IMR-90 (cell line): ENCODE data around the gene SPECC1L. TPM values are rescaled to one million over a fixed set of nuclear protein-coding genes. Genes with fewer than 3 reads are reported as not detected.
A peak's percentile ranks its signal among the peaks of the same experiment; 100 is the strongest.

Experiments used
- ATAC-seq: fragments of 200-7000 bp; cut with Tn5 transposase; 2 replicates; pipeline ENCODE4 v1.9.1; 2020; ENCODE audit warnings: low read depth, mild to moderate bottlenecking, moderate library complexity
- BruUV-seq: library from RNA; stranded (reverse); fragments of 400-500 nt; replicated peaks from 2 replicates; lab custom pipeline; 2021; lab: Mats Ljungman, UMichigan
- CTCF ChIA-PET: fragments of 300-600 bp; formaldehyde crosslinking; extraction: SDS; loops from one replicate; lab custom pipeline; 2021; ENCODE audit warnings: antibody characterized with exemption; lab: Yijun Ruan, JAX
- POLR2A ChIA-PET: fragments of 300-600 bp; sonication (Branson Sonifier 250); formaldehyde crosslinking; loops from one replicate; lab custom pipeline; 2022; ENCODE audit warnings: antibody characterized with exemption; ENCODE audit not compliant: unreplicated experiment; lab: Charles Lee
- DNase-seq: peaks from one replicate; pipeline ENCODE4 v3.0.0; 2013
- H2AFZ ChIP-seq: replicated peaks from 2 replicates; pipeline ENCODE3; 2013; ENCODE audit warnings: low read length, mild to moderate bottlenecking; ENCODE audit not compliant: poor library complexity
- H2AK5ac ChIP-seq: 2 replicates; pipeline ENCODE4 v1.6.1; 2013; ENCODE audit warnings: low read depth, low read length, inconsistent platforms
- H2AK9ac ChIP-seq: replicated peaks from 2 replicates; pipeline ENCODE3; 2013; ENCODE audit warnings: mild to moderate bottlenecking, low read depth, low read length, moderate library complexity; ENCODE audit not compliant: poor library complexity
- H2BK120ac ChIP-seq: 2 replicates; pipeline ENCODE4 v1.6.1; 2013; ENCODE audit warnings: low read depth, low read length, inconsistent platforms
- H2BK15ac ChIP-seq: 3 replicates; pipeline ENCODE4 v1.6.1; 2013; ENCODE audit warnings: low read depth, low read length, inconsistent platforms
- H2BK20ac ChIP-seq: 2 replicates; pipeline ENCODE4 v1.6.1; 2013; ENCODE audit warnings: low read depth, mild to moderate bottlenecking, inconsistent platforms, low read length, moderate library complexity
- H2BK5ac ChIP-seq: 2 replicates; pipeline ENCODE4 v1.6.1; 2013; ENCODE audit warnings: mild to moderate bottlenecking, low read depth, low read length, inconsistent platforms; ENCODE audit not compliant: poor library complexity, severe bottlenecking
- H3K14ac ChIP-seq: replicated peaks from 2 replicates; pipeline ENCODE4 v1.6.1; 2013; ENCODE audit warnings: low read depth, low read length, inconsistent platforms
- H3K18ac ChIP-seq: 2 replicates; pipeline ENCODE4 v1.6.1; 2013; ENCODE audit warnings: low read depth, low read length, control low read depth
- H3K23ac ChIP-seq: 2 replicates; pipeline ENCODE4 v1.6.1; 2013; ENCODE audit warnings: low read depth, low read length, inconsistent platforms
- H3K27ac ChIP-seq: 2 replicates; pipeline ENCODE4 v1.5.1; 2013; ENCODE audit warnings: mild to moderate bottlenecking, control low read depth, low read length; ENCODE audit not compliant: insufficient read depth
- H3K27me3 ChIP-seq: 2 replicates; pipeline ENCODE4 v1.6.1; 2013; ENCODE audit warnings: low read length; ENCODE audit not compliant: control insufficient read depth, insufficient read depth
- H3K36me3 ChIP-seq: 2 replicates; pipeline ENCODE4 v1.6.1; 2013; ENCODE audit warnings: low read length, mixed read lengths; ENCODE audit not compliant: control insufficient read depth, insufficient read depth
- H3K4ac ChIP-seq: 2 replicates; pipeline ENCODE4 v1.6.1; 2013; ENCODE audit warnings: low read depth, low read length, inconsistent platforms
- H3K4me1 ChIP-seq: 2 replicates; pipeline ENCODE4 v1.6.1; 2013; ENCODE audit warnings: low read length, mixed read lengths; ENCODE audit not compliant: control insufficient read depth, insufficient read depth
- H3K4me2 ChIP-seq: 2 replicates; pipeline ENCODE4 v1.6.1; 2013; ENCODE audit warnings: low read depth, mild to moderate bottlenecking, control low read depth, low read length, moderate library complexity
- H3K4me3 ChIP-seq: 2 replicates; pipeline ENCODE4 v1.5.1; 2013; ENCODE audit warnings: low read depth, mild to moderate bottlenecking, control low read depth, low read length, moderate library complexity; ENCODE audit not compliant: insufficient read depth
- H3K56ac ChIP-seq: 2 replicates; pipeline ENCODE4 v1.6.1; 2013; ENCODE audit warnings: low read length, inconsistent platforms; ENCODE audit not compliant: insufficient read depth; ENCODE audit errors: extremely low read depth
- H3K79me1 ChIP-seq, 2 experiments: 2 replicates each; pipeline ENCODE4 v1.6.1; 2013; ENCODE audit warnings: low read length in 2 of 2, inconsistent platforms in 1 of 2, low read depth in 1 of 2
- H3K9ac ChIP-seq: 2 replicates; pipeline ENCODE4 v1.6.1; 2013; ENCODE audit warnings: low read depth, low read length, control low read depth
- H3K9me1 ChIP-seq: 2 replicates; pipeline ENCODE4 v1.6.1; 2013; ENCODE audit warnings: low read length, inconsistent platforms; ENCODE audit not compliant: insufficient read depth
- H3K9me3 ChIP-seq: 2 replicates; pipeline ENCODE4 v1.6.1; 2013; ENCODE audit warnings: low read length; ENCODE audit not compliant: control insufficient read depth, insufficient read depth
- H4K20me1 ChIP-seq: 2 replicates; pipeline ENCODE4 v1.6.1; 2013; ENCODE audit warnings: low read length, inconsistent platforms; ENCODE audit not compliant: insufficient read depth
- H4K5ac ChIP-seq: 2 replicates; pipeline ENCODE4 v1.6.1; 2013; ENCODE audit warnings: mild to moderate bottlenecking, low read depth, low read length, control low read depth
- H4K8ac ChIP-seq, 2 experiments: 2 replicates each; pipeline ENCODE4 v1.6.1; 2013; ENCODE audit warnings: low read depth in 2 of 2, low read length in 2 of 2, control low read depth in 1 of 2, inconsistent platforms in 1 of 2
- H4K91ac ChIP-seq: 2 replicates; pipeline ENCODE4 v1.6.1; 2013; ENCODE audit warnings: low read depth, low read length, inconsistent platforms; ENCODE audit not compliant: insufficient read depth
- BHLHE40 ChIP-seq: fragments of 150-350 bp; IDR thresholded peaks from 2 replicates; pipeline ENCODE4 v1.6.1; 2016; ENCODE audit warnings: mild to moderate bottlenecking, low read depth, low read length
- CEBPB ChIP-seq: IDR thresholded peaks from 2 replicates; pipeline ENCODE4 v1.6.1; 2012; ENCODE audit warnings: low read depth, low read length, improper control_type of control experiment
- CTCF ChIP-seq: conservative IDR thresholded peaks from 2 replicates; pipeline ENCODE4 v1.5.1; 2012; ENCODE audit warnings: mild to moderate bottlenecking, low read depth, low read length, improper control_type of control experiment
- FOS ChIP-seq: fragments of 150-350 bp; IDR thresholded peaks from 2 replicates; pipeline ENCODE4 v1.6.1; 2016; ENCODE audit warnings: low read depth, low read length
- MAFK ChIP-seq: IDR thresholded peaks from 2 replicates; pipeline ENCODE4 v1.6.1; 2012; ENCODE audit warnings: low read depth, low read length, improper control_type of control experiment
- MAZ ChIP-seq: IDR thresholded peaks from 2 replicates; pipeline ENCODE4 v1.6.1; 2012; ENCODE audit warnings: low read depth, mild to moderate bottlenecking, low read length, improper control_type of control experiment, moderate library complexity, borderline replicate concordance
- MXI1 ChIP-seq: IDR thresholded peaks from 2 replicates; pipeline ENCODE4 v1.6.1; 2012; ENCODE audit warnings: low read depth, mild to moderate bottlenecking, low read length, moderate library complexity, borderline replicate concordance
- POLR2A ChIP-seq: IDR thresholded peaks from 2 replicates; pipeline ENCODE4 v1.6.1; 2012; ENCODE audit warnings: mild to moderate bottlenecking, low read depth, low read length
- RAD21 ChIP-seq: IDR thresholded peaks from 2 replicates; pipeline ENCODE4 v1.6.1; 2012; ENCODE audit warnings: low read length, improper control_type of control experiment
- RCOR1 ChIP-seq: IDR thresholded peaks from 2 replicates; pipeline ENCODE4 v1.6.1; 2012; ENCODE audit warnings: mild to moderate bottlenecking, low read length, improper control_type of control experiment; ENCODE audit not compliant: insufficient replicate concordance
- RFX5 ChIP-seq: IDR thresholded peaks from 2 replicates; pipeline ENCODE4 v1.8.0; 2012; ENCODE audit warnings: low read depth, mild to moderate bottlenecking, low read length, moderate library complexity
- SMC3 ChIP-seq: fragments of 150-350 bp; IDR thresholded peaks from 2 replicates; pipeline ENCODE4 v1.6.1; 2016; ENCODE audit warnings: low read depth, mild to moderate bottlenecking, antibody characterized with exemption, low read length, moderate library complexity
- WGBS, 2 experiments: methylation state at CpG; one replicate each; pipeline versions ENCODE4 v1.1.5 to v1.1.7; 2013; ENCODE audit warnings: missing lambda C conversion rate in 2 of 2; ENCODE audit not compliant: insufficient read length in 1 of 2; ENCODE audit errors: extremely low coverage in 2 of 2; 5-methylcytosine and 5-hydroxymethylcytosine counted together
- dilution Hi-C: fragments of 300-500 bp; cut with HindIII; formaldehyde crosslinking; loops from one replicate; pipeline ENCODE4 v1.14.3; 2018; ENCODE audit warnings: low sequenced_read_pairs; ENCODE audit not compliant: unreplicated experiment
- in situ Hi-C: fragments of 300-500 bp; cut with MboI; formaldehyde crosslinking; loops from 3 replicates; pipeline ENCODE4 v1.14.3; 2019; ENCODE audit warnings: low sequenced_read_pairs, inconsistent platforms, mixed read lengths
- intact Hi-C: fragments of 100-400 bp; cut with micrococcal nuclease; formaldehyde crosslinking; loops from 2 replicates; pipeline ENCODE4 v1.10.0; 2022
- polyA plus RNA-seq, 3 experiments: library from polyadenylated mRNA; depleted of rRNA; stranded (reverse); fragments of >200 nt; gene quantifications; 2 replicates each; pipeline ENCODE4 v1.2.3, GENCODE V29; 2012; ENCODE audit warnings: low replicate concordance in 1 of 3
- total RNA-seq: library from RNA; depleted of rRNA; stranded (reverse); fragments of >200 nt; gene quantifications from 2 replicates; pipeline ENCODE4 v1.2.3, GENCODE V29; 2012

SPECC1L gene
- total and polyA plus RNA-seq, 2 of the 4 experiments (the other 2 are of a cell fraction), result 18.7 to 44.1 TPM

- Histone ChIP-seq H2BK15ac (no peak overlapping the region), H3K9ac (no peak overlapping the region), H3K9me1 (peaks cover 34% of the 10 kb centered on the region), H3K56ac (no peak overlapping the region), H2BK20ac (no peak overlapping the region), H2AK5ac (no peak overlapping the region), H3K27me3 (no peaks in the 10 kb centered on the region), H4K20me1 (peaks cover 17% of the 10 kb centered on the region), H2BK5ac (no peak overlapping the region), H3K14ac (no peak overlapping the region), H4K91ac (no peak overlapping the region), H3K36me3 (peaks cover 15% of the 10 kb centered on the region; the same call in 1 of the 2 replicates), H2AK9ac (peak overlapping the region; percentile 86), H4K8ac (no peak overlapping the region), H3K18ac (no peak overlapping the region), H3K23ac (no peak overlapping the region), H3K27ac (peak overlapping the region; percentile 63; the same call in 1 of the 2 replicates), H3K4me1 (peaks cover 25% of the 10 kb centered on the region), H3K4me2 (no peak overlapping the region), H3K9me3 (no peaks in the 10 kb centered on the region), H2AFZ (no peak overlapping the region), H3K79me1 (peaks cover 17 to 36% of the 10 kb centered on the region in 2 experiments), H3K4ac (no peak overlapping the region), H3K4me3 (no peak overlapping the region), H4K5ac (no peak overlapping the region), H2BK120ac (no peak overlapping the region)
- TF ChIP-seq CTCF (no peak), RCOR1 (no peak), CEBPB (no peak), SMC3 (no peak), RFX5 (no peak), RAD21 (no peak), BHLHE40 (no peak), FOS (no peak), MAZ (no peak), MAFK (no peak), MXI1 (no peak), POLR2A (no peak)
- intact Hi-C loops, result no loop called here
- in situ Hi-C loops, result no loop called here
- no TSS peak for BruUV-seq
- WGBS, 2 experiments, result 93% methylated on average over 19 of the region's 21 CpGs; no CpG with 5 or more reads in 1 of the 2 experiments
- POLR2A ChIA-PET, result no interaction called here
- DNase-seq, result no peak
- ATAC-seq, result no peak
- CTCF ChIA-PET, result interaction anchor here (2.2 kb wide), 1 partner anchor 15 kb away, joined by 5 read pairs; no protein-coding TSS in a partner anchor
- dilution Hi-C loops, result no loop called here
Measured at GRCh38 chr22:24414523-24414922, 143.9 kb downstream of the SPECC1L start.
